ENCODE results near the gene MCTP2. TPM values are rescaled to one million over a fixed set of nuclear protein-coding genes. Genes with fewer than 3 reads are reported as not detected.

The MCTP2 gene
- total RNA-seq, 4 donors from 2014 or later: 12.0 to 18.3 (median 15.2) TPM

DNA sequence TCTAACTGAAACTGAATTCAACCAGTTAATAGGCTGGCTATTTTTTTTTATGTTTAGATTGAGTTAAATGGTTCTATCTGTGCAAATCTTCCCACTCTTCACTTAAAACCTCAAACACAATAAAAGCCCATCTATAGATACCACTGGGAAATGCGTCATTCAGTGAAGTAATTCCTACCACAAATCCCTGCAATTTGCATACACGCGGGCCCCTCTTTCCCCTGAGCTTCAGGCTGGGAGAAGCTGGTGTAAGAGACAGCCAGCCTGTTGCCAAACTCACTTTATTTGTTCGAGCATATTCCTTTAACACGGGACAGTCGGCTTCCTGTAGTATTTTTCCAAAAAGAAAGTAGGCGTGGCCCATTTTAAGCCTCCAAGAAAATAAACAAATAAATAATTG lies 26.0 kb upstream of the MCTP2 start:
- no peak for DNase-seq (ENCODE audit: low spot score in 2 of 2)
- no peak overlapping the region for H3K4me3 ChIP-seq
- H3K36me3 ChIP-seq: no peaks in the 10 kb centered on the region
- 62 to 63% methylated on average over 7 of the region's 7 CpGs for WGBS, 2 donors
- H3K4me1 ChIP-seq: no peaks in the 10 kb centered on the region
- H3K9me3 ChIP-seq: no peaks in the 10 kb centered on the region
- no peak overlapping the region for H3K27ac ChIP-seq
- TF ChIP-seq, protein P1, sequence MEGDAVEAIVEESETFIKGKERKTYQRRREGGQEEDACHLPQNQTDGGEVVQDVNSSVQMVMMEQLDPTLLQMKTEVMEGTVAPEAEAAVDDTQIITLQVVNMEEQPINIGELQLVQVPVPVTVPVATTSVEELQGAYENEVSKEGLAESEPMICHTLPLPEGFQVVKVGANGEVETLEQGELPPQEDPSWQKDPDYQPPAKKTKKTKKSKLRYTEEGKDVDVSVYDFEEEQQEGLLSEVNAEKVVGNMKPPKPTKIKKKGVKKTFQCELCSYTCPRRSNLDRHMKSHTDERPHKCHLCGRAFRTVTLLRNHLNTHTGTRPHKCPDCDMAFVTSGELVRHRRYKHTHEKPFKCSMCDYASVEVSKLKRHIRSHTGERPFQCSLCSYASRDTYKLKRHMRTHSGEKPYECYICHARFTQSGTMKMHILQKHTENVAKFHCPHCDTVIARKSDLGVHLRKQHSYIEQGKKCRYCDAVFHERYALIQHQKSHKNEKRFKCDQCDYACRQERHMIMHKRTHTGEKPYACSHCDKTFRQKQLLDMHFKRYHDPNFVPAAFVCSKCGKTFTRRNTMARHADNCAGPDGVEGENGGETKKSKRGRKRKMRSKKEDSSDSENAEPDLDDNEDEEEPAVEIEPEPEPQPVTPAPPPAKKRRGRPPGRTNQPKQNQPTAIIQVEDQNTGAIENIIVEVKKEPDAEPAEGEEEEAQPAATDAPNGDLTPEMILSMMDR (IDR thresholded peaks at IDR 0.05): no peak
- TF ChIP-seq EP300 (IDR thresholded peaks at IDR 0.05): no peak
- no peak for TF ChIP-seq POLR2A (IDR thresholded peaks at IDR 0.05)
- no peaks in the 10 kb centered on the region for H3K27me3 ChIP-seq

DNA sequence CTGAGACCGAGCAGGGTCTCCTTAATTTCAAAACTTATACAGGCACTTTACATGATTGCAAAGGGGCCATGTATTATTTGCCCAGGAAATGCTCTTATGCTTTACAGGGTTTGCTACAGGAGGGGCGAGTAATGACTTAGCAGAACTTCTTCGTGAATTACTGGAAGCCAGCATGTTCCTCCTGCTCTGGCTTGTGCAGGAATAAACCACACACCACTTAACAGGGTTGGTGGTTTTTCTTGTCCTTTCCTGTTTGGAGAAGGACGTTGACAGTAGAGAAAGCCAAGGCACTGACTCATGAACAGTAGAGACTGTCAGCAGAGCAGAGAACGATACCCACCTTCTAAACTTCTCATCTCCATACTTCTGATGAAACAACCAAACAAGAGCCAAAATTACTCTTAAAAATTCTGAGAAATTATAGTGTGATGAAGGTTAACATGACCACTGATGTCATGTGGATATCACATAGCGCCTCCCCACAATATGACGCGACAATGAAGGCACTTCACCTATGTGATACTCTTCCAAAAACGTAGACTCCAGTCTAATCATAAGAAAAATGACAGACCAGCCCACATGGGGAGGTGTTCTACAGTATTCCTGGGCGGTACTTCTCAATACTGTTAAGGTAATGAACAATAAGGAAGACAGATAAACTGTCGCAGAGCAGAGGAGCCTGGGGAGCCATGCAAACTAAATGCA lies 24.7 kb upstream of the MCTP2 start:
- H3K9me3 ChIP-seq: no peaks in the 10 kb centered on the region
- DNase-seq (ENCODE audit: low spot score in 2 of 2): no peak
- H3K36me3 ChIP-seq: no peaks in the 10 kb centered on the region
- 75 to 77% methylated on average over 11 of the region's 11 CpGs for WGBS, 2 donors
- H3K4me1 ChIP-seq: no peaks in the 10 kb centered on the region
- no peak overlapping the region for H3K27ac ChIP-seq
- no peak overlapping the region for H3K4me3 ChIP-seq
- no peak for TF ChIP-seq POLR2A (IDR thresholded peaks at IDR 0.05)
- no peak for TF ChIP-seq EP300 (IDR thresholded peaks at IDR 0.05)
- TF ChIP-seq, protein P1 (IDR thresholded peaks at IDR 0.05): no peak
- no peaks in the 10 kb centered on the region for H3K27me3 ChIP-seq

DNA sequence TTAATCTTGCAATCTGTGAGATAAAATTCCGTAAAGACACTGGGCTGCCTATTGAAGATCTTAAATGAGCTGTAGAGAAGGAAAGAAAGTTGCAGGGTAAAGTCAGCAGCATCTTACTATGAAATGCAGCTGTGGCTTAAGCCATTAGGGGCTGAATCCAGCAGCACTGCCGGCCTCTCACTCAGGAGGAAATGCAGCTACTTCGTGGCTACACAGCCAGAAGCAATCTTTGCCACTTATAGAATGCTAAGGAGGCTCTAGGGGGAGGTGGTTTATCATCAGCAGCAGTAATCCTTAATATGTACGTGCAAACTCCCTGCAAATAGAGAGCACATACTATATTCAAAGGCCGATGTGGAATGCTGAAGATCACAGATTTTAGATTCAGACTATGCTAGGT lies 19.1 kb upstream of the MCTP2 start:
- no peak for DNase-seq (ENCODE audit: low spot score in 2 of 2)
- H3K27ac ChIP-seq: no peak overlapping the region
- H3K4me1 ChIP-seq: no peaks in the 10 kb centered on the region
- 68 to 71% methylated on average over 5 of the region's 5 CpGs for WGBS, 2 donors
- TF ChIP-seq POLR2A (IDR thresholded peaks at IDR 0.05) (no peak), EP300 (IDR thresholded peaks at IDR 0.05) (no peak)
- TF ChIP-seq, protein P1 (IDR thresholded peaks at IDR 0.05): no peak
- H3K36me3 ChIP-seq: no peaks in the 10 kb centered on the region
- no peaks in the 10 kb centered on the region for H3K27me3 ChIP-seq
- no peaks in the 10 kb centered on the region for H3K9me3 ChIP-seq
- H3K4me3 ChIP-seq: no peak overlapping the region

DNA sequence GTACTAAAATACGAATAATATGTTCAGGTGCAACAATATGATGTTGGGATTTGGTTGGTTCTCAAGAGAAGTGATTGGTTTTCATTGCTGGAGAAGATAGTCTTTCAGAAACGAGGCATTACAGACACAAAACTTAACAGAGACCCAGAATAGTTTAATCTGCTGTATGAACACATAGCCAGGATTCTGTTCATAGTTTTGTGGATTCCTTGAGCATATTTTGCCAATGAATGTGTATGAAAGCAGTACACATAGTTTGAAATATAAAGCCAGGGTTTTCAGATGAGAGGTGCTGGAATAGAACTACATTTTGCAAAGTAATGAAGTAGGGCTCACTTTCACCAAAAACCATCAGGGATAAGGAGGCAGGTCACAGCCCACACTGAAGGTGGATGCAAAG lies 5.7 kb upstream of the MCTP2 start:
- no peak for TF ChIP-seq EP300 (IDR thresholded peaks at IDR 0.05)
- TF ChIP-seq, protein P1 (IDR thresholded peaks at IDR 0.05): no peak
- no peak for TF ChIP-seq POLR2A (IDR thresholded peaks at IDR 0.05)
- Histone ChIP-seq H3K27ac (no peak overlapping the region), H3K4me3 (no peak overlapping the region), H3K36me3 (no peaks in the 10 kb centered on the region), H3K4me1 (peaks cover 0 to 8% (median 2%) of the 10 kb centered on the region in 4 donors), H3K9me3 (no peaks in the 10 kb centered on the region), H3K27me3 (no peaks in the 10 kb centered on the region)
- DNase-seq (ENCODE audit: low spot score in 2 of 2): no peak
- 50 to 58% methylated on average over 2 of the region's 2 CpGs for WGBS, 2 donors

DNA sequence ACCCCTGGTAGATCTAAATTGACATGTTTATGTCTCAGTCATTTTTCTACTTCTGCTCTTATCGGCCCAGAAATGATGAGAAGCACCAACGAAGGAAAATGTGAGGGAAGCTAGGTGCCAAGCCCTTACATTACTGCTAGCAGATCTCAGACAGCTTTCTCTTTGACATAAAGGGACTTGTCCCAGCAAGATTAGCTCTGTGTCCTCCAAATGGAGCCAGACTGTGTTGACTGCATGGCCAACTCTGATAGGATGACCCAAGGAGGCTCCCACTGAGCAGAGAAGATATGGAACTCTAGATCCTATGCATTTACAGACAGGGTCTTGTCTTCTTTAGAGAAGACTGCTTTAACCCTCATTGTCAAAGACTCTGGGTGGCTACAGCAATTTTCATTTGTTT lies 2.8 kb upstream of the MCTP2 start:
- Histone ChIP-seq H3K27ac (no peak overlapping the region), H3K9me3 (no peaks in the 10 kb centered on the region), H3K27me3 (no peaks in the 10 kb centered on the region), H3K36me3 (no peaks in the 10 kb centered on the region), H3K4me1 (peaks cover 0 to 26% (median 4%) of the 10 kb centered on the region in 4 donors), H3K4me3 (no peak overlapping the region)
- no peak for DNase-seq (ENCODE audit: low spot score in 2 of 2)
- TF ChIP-seq, protein P1 (IDR thresholded peaks at IDR 0.05): no peak
- TF ChIP-seq POLR2A (IDR thresholded peaks at IDR 0.05) (no peak), EP300 (IDR thresholded peaks at IDR 0.05) (no peak)
- 74 to 81% methylated on average over 2 of the region's 2 CpGs for WGBS, 2 donors
